IPS-NIHi11 (cell line): ENCODE results near the gene SERP2.

ENCODE experiments used
- DNase-seq: peaks from one replicate; pipeline ENCODE4 v3.0.0; 2012; ENCODE audit warnings: mixed read lengths, low spot score

Gene SERP2

GRCh38 chr13:44435919-44436510, 62.4 kb downstream of the SERP2 start:
- DNase-seq, result no peak

GRCh38 chr13:44436589-44437337, 63.1 kb downstream of the SERP2 start:
- peak; percentile 88 for DNase-seq

DNA sequence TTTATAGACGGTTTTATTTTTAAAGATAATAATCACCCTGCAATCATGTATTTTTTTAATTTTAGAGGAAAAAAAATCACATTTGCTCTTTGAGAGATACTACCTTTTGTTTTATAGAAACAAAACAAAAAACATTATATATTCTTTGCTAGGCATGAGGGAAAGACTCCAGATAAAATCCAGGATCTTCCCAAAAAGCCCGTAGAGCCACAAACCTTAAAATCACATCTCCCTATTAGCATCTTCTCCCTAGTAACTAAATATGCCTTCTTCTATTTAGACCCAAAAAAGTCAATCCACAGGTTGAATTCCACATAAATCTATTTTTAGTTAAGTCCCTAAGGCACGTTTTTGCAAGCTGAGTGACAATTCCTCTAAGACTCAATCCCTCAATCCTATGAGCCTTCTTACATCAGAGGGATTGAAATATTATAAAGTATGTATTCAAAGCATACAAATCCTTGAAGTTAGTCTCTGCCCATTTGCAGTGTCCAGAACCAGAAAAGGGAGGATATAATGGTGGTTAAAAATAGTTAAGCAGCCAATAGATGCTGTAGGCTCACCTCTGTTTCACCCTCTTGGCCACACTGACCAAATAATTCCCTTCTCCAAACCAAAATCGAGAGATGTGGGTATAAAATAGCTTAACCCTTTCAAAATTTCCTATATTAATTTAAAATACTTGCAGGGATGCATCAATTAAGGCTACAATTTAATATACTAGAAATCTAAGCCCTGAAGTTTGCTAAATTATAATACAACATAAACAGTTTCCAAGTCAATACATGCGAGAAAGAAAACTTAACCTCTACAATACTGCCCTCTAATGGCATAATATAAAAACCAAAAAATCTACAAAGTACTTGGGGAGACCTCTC, 64.0 kb downstream of the SERP2 start:
- DNase-seq, result no peak

- no peak for DNase-seq
These were observed 64.6 kb downstream of the SERP2 start for GRCh38 chr13:44438234-44438579.

DNA sequence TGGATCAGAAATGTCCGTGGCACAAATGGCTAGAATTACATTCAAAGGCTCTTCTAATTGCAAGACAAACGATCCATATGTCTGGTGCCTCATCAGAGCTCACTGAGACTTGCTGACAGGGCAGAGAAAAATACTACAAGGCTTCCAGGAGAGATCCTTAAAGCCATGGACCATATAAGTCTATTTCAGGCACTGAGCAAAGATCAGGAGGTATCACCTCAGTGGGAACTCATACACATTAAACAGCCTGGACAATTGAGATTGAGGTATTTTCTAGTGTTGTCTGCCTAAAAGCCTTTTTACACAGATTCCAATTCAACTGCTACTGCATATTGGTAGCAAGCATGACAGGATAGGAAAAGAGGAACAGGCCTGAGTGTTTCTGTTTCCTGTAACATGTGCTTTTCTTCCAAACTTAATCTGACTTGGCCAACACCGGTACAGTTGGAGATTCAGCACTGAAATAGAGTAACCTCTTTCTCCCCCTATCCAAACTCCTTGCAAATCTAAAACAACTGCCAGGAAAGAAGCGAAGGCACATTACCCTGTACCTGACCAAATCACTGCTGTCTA, 65.9 kb downstream of the SERP2 start:
- no peak for DNase-seq

GRCh38 chr13:44440046-44440608, 66.5 kb downstream of the SERP2 start:
- DNase-seq, result no peak
